Dendritic cell treated with granulocyte-macrophage colony-stimulating factor and Interleukin-4, amounts not matched to agents 40 ng/mL and 50 ng/mL, for 4 days (primary cell): Measurements from ENCODE around the gene PRICKLE4.
A peak's percentile ranks its signal among the peaks of the same experiment; 100 is the strongest.

Experiments
- H3K27ac Mint-ChIP-seq: one replicate; pipeline ENCODE4 v1.8.0; 2022; ENCODE audit warnings: mild to moderate bottlenecking, mixed read lengths
- H3K27me3 Mint-ChIP-seq: one replicate; pipeline ENCODE4 v1.8.0; 2022; ENCODE audit warnings: mild to moderate bottlenecking, mixed read lengths
- H3K36me3 Mint-ChIP-seq: one replicate; pipeline ENCODE4 v1.8.0; 2022; ENCODE audit warnings: low read depth, mixed read lengths
- H3K4me1 Mint-ChIP-seq: one replicate; pipeline ENCODE4 v1.8.0; 2022; ENCODE audit warnings: low read depth, mixed read lengths
- H3K4me3 Mint-ChIP-seq: one replicate; pipeline ENCODE4 v1.8.0; 2022; ENCODE audit warnings: mild to moderate bottlenecking, moderate library complexity, mixed read lengths
- H3K9me3 Mint-ChIP-seq: one replicate; pipeline ENCODE4 v1.8.0; 2022; ENCODE audit warnings: mixed read lengths
- intact Hi-C: fragments of 100-400 bp; cut with micrococcal nuclease; formaldehyde crosslinking; loops from one replicate; pipeline ENCODE4 v1.15.0; 2022

The PRICKLE4 gene, protein sequence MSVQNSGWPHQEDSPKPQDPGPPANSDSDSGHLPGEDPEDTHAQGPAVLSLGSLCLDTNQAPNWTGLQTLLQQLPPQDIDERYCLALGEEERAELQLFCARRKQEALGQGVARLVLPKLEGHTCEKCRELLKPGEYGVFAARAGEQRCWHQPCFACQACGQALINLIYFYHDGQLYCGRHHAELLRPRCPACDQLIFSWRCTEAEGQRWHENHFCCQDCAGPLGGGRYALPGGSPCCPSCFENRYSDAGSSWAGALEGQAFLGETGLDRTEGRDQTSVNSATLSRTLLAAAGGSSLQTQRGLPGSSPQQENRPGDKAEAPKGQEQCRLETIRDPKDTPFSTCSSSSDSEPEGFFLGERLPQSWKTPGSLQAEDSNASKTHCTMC

DNA sequence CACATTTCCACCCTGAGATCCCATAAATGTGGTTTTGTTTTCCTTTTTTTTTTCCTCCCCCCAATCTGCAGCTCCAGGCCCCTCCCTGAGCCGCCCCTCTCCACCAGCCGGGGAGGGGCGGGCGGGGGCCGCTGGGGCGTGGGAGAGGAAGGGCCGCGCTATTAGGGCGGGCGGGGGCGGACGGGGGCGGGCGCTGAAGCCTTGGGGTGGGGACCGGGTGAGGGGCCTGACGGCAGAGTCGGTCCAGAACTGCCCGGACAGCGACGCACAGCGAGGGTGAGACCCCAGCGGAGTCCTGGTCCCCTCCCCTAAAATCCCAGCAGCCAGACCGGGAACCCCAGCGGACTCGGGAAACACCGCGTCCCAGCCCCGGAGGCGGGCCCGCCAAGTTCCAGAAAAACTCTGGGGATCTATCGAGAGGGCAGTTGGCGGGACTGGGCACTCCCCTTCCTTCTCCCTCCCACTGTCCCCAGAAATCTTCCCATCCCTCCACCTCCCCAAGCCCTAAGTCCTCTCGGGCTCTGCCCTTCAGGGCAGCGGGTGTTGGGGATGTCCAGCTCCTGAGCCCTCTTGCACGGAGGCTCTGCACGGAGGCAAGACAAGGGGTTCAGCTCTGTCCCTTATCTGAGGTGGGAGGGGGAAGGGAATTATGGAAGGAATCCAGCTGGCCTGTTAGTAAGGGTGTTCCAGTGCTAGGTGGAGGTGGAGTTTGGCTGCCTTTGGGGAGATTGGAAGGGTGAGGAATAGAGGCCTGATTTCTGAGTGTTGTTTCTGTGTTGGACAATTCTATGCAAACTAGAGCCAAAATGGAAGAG lies at the start of gene PRICKLE4:
Gene PRICKLE4, plus strand, starts transcription at position 232 of the 815 bp plus-strand sequence. CDS start 2,692 bp downstream, outside the sequence.
- Mint-ChIP-seq H3K36me3 (peaks cover 28% of the 10 kb centered on the region), H3K27me3 (peaks cover 1% of the 10 kb centered on the region), H3K27ac (peak within 1 kb of the TSS; percentile 74), H3K9me3 (no peaks in the 10 kb centered on the region), H3K4me1 (peaks cover 70% of the 10 kb centered on the region), H3K4me3 (peak within 1 kb of the TSS; percentile 84)
- intact Hi-C loops = loop anchor here (1.0 to 5.0 kb wide), 2 partner anchors 162 to 264 kb away; partner anchors contain the start of gene CCND3

DNA sequence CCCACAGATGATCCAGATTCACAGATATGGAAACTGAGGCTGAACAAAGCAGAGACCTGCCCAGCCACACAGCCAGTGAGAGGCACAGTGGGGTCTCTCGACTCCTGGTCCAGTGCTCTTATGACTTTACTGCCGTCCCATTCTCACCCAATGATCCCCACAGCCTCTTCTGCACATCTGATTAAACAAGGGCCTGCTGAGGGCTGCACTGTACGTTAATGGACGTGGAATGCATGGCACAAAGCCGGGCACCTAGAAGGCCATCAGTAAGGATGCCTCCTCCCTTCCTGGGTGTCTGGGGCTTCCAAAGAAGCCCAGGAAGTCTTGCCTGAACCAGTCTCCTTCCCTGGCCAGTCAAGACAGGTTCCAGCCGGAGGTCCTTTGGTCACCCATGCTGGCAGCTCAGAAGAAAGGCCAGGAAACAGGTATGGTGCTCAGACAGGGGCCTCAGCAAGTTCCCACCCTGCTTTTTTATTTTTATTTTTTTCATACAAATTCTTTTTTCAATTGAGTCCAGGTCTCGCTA lies 49.0 kb upstream of the PRICKLE4 start:
- H3K9me3 Mint-ChIP-seq = no peaks in the 10 kb centered on the region
- peak overlapping the region; percentile 48 for H3K27ac Mint-ChIP-seq
- H3K27me3 Mint-ChIP-seq = no peaks in the 10 kb centered on the region
- H3K4me3 Mint-ChIP-seq = no peak overlapping the region
- H3K4me1 Mint-ChIP-seq = peaks cover 82% of the 10 kb centered on the region
- H3K36me3 Mint-ChIP-seq = peaks cover 41% of the 10 kb centered on the region
- intact Hi-C loops = loop anchor here (5.0 kb wide), 1 partner anchor 46 kb away; the partner anchor contains the start of gene FRS3

DNA sequence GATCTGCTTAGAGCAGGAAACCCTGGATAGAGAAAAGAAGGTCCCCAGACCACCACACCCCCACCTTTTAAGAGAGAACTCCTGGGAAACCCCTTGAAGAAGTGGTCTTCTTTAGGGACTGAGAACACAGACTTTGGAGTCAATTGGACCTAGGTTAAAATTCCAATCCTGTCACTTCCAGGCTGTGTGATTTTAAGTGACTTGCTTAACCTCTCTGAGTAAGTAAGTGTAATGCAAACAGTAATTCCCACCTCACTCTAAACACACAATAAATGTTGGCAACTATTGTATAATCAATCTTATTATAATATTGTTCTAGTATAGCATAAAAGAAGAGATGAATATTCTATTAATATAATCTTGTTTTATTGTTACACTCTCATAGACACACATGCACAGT lies 48.4 kb upstream of the PRICKLE4 start:
- H3K4me1 Mint-ChIP-seq = peaks cover 78% of the 10 kb centered on the region
- no peaks in the 10 kb centered on the region for H3K27me3 Mint-ChIP-seq
- no peak overlapping the region for H3K4me3 Mint-ChIP-seq
- peaks cover 37% of the 10 kb centered on the region for H3K36me3 Mint-ChIP-seq
- intact Hi-C loops = loop anchor here (5.0 kb wide), 1 partner anchor 45 kb away; the partner anchor contains the start of gene FRS3
- H3K9me3 Mint-ChIP-seq = no peaks in the 10 kb centered on the region
- H3K27ac Mint-ChIP-seq = no peak overlapping the region

DNA sequence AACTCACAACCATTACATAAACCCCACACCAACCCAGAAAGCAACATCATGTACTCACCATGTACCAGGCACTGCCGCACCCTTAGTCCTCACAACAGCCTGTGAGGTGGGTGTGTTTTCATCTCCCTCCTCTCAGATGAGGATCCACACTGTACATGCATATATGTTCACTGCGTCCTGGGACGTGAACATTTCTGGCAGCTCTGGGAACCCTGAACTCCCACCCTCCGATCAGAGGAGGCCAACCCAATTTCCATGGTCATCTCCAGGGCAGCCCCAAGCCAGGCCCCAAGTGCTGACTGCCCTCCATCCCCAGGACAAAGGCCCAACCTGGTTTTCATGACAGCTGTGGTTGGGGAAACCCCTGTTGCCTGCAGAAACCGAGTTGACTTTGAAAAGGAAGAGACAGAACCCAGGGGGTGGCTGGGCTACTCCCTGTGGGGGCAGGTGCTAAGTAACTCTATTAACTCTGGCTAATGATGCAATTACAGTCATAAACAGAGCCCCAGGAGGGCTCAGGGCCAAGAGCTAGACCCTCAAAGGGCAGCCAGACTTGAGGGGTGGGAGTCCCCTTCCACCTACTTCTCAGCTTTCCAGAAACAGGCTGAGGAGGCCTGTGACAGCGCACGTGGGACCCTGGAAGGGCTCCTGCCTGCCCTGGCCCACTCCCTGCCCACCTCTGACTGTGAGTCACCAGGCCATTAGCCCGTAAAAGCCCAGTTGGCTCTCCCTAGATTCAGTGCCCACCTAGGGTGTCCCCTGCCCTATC lies 47.8 kb upstream of the PRICKLE4 start:
- Mint-ChIP-seq H3K4me3 (peak overlapping the region; percentile 83), H3K27me3 (no peaks in the 10 kb centered on the region), H3K27ac (peak overlapping the region; percentile 85), H3K9me3 (no peaks in the 10 kb centered on the region), H3K36me3 (peaks cover 31% of the 10 kb centered on the region), H3K4me1 (peaks cover 71% of the 10 kb centered on the region)
- intact Hi-C loops = loop anchor here (5.0 kb wide), 1 partner anchor 45 kb away; the partner anchor contains the start of gene FRS3

DNA sequence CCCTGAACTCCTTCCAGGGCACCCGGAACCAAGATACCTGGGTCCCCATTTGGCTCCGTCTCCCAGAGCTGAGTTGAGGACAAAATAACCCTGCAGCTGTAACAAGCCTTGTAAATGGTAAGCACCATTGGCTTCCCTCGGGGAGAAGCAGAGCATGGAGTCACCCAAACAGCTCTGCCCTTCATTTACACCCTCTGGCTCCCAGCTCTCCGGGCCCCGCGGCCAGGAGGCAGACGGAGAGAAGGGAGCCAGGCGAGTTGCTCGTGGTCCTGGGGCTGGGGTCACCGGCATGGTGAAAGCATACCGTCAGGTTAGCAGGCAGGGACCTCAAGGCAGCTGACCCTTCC lies 47.2 kb upstream of the PRICKLE4 start:
- no peaks in the 10 kb centered on the region for H3K27me3 Mint-ChIP-seq
- intact Hi-C loops = loop anchor here (5.0 kb wide), 1 partner anchor 44 kb away; the partner anchor contains the start of gene FRS3
- peaks cover 26% of the 10 kb centered on the region for H3K36me3 Mint-ChIP-seq
- H3K4me1 Mint-ChIP-seq = peaks cover 66% of the 10 kb centered on the region
- peak overlapping the region; percentile 83 for H3K4me3 Mint-ChIP-seq
- H3K9me3 Mint-ChIP-seq = no peaks in the 10 kb centered on the region
- peak overlapping the region; percentile 85 for H3K27ac Mint-ChIP-seq

DNA sequence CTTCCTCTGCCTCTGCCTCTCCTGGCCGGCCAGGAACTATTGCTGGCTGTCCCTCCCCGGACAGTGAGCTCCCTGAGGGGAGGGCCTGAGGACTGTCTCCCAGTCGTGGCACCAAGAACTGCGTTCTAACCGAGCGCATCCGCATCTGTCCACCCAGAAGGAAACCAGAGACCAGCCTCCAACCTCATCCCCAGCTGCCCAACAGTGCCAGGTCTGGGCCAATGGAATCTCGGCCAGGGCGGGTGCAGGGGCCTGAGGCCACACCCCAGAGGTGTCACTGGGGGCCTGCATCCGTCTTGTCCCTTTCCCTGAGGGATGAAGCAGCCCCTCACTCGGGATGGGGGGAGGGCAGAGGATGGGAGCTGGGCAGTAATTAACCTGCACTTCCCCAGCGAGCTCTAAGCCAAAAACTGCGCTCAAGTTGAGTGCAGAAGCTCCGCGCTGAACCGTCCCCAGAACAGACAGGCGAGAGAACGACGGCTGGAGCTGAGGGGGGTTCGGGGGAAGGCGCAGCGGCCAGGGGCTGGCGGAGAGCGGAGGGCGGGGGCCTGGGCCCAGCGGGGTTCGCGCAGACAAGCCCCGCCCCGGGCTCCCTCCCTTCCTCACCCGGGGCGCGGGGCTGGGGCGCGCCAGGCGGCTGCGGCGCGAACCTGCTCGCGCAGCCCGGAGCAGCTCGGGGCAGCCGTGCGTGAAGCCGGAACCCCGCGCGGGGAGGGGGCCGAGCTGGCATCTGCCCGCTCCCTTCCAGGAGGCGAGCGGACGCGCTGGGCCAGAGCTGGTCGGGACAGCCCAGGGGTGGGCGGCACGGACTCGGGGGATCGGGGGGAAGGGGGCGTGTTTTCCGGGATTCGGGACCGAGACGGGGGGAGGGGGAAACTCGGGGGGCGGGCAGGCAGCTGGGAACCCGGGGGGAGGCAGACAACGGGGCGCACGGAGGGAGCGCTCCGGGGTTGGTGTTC lies 46.6 kb upstream of the PRICKLE4 start:
- Mint-ChIP-seq H3K36me3 (peaks cover 20% of the 10 kb centered on the region), H3K9me3 (no peaks in the 10 kb centered on the region), H3K4me1 (peaks cover 59% of the 10 kb centered on the region), H3K27me3 (no peaks in the 10 kb centered on the region), H3K4me3 (peak overlapping the region; percentile 83), H3K27ac (peak overlapping the region; percentile 85)
- intact Hi-C loops = loop anchor here (1.0 to 5.0 kb wide), 4 partner anchors 11 to 53 kb away; partner anchors contain the start of genes FRS3 and TOMM6

DNA sequence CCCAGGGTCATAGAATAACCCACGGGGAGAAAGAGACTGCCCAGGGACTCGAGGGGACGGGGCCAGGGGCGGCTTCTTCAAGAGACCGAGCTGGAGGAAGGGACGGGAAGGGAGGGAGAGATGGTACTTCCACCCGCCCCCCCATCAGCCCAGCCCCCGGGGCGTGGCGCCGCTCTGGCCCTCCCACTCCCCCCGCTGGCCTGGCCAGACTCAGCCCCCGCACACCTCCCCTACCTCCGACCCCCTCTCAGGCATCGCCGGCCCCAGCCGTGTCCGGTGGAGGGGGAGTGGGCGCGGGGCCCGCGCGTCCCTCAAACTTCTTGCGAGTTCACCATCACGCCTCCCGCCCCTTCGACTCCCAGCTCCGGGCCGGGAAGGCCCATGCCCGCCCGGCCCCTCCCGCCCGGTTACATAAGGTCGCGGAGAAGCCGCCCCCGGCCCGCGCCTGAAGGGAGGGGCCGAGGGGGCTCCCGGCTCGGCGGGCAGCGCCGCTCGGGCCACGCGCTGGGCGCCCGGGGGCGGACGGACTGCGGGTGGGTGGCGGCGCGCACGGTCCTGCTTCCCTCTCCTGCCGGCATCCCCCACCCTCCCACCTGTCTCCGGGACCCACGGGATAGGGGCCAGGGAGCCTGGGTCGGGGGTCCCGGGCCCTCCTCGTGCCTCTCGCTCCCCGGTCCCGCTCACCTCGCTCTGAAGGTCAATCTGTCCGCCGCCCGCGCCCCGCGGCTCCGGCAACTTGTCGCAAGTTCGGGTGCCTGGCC lies 45.7 kb upstream of the PRICKLE4 start:
- Mint-ChIP-seq H3K9me3 (no peaks in the 10 kb centered on the region), H3K4me1 (peaks cover 51% of the 10 kb centered on the region), H3K36me3 (peaks cover 11% of the 10 kb centered on the region), H3K27me3 (no peaks in the 10 kb centered on the region), H3K4me3 (peak overlapping the region; percentile 83), H3K27ac (peak overlapping the region; percentile 85)
- intact Hi-C loops = loop anchor here (1.0 to 5.0 kb wide), 4 partner anchors 12 to 52 kb away; partner anchors contain the start of genes FRS3 and TOMM6

DNA sequence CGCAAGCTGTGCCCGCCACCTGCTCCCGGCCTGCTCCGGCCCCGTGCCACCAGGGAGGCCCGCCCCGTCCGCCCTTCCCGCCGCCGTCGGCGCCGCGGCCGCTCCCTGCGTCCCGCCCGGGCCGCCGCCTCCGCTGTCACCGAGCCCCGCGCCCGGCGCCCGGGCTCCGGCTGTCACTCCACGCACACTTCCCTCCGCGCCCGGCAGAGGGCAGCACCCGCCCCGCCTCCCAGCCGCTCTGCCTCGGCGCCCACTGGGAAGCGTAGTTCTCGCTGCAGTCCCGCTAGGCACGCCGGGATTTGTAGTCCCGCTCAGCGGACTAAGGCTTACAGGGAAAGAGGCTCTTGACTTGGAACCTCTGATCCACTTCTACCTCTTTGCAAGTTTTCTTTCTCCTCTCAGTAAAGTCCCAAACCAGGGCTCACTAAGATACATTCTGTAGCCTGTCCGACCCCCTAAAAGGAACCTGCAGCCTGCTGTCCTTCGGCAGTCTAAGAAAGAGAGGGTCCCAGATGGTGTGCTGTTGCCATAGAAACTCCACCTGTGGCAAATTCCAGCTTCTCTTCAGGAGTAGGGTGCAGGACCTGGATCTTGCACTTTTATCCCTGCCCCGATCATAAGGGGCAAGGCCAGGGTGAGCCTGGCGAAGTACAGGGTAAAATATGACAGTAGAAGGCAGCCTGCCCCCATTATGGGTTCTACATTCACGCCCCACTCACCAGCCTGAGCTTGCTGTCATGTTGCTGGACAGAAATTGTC lies 45.0 kb upstream of the PRICKLE4 start, which contains the start of gene TFEB:
Gene TFEB, minus strand, starts transcription at position 182 of the 759 bp plus-strand sequence. CDS start 44,395 bp downstream, outside the sequence.
- Mint-ChIP-seq H3K9me3 (no peaks in the 10 kb centered on the region), H3K27ac (peak within 1 kb of the TSS; percentile 85), H3K36me3 (peaks cover 6% of the 10 kb centered on the region), H3K4me1 (peaks cover 43% of the 10 kb centered on the region), H3K27me3 (no peaks in the 10 kb centered on the region), H3K4me3 (peak within 1 kb of the TSS; percentile 83)
- intact Hi-C loops = loop anchor here (2.0 kb wide), 1 partner anchor 51 kb away; the partner anchor contains the start of gene TOMM6

DNA sequence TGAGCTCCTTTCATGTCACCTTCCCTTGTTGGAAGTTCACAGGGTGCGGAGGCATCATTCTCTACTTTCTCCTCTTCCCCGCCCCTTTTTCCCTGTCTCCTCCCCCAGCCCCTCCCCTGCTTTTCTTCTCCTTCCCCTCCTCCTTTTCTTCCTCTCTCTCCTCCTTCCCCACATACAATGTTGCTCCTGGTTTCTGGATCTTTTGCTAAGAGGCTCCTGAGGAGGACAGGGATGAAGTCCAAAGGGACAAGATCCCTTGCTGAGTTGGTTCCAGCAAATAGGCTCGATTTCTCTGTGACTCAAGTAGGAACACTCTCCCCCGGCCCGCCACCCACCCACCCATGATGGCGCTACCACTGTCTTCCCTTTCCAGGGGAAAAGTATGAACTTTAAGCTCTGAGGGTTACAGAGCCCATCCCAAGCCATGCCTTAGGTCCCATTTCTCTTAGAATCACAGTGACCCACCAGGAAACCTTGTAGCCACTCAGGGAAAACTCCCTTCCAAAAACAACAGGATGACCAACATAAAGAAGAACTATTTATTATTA lies 44.3 kb upstream of the PRICKLE4 start:
- Mint-ChIP-seq H3K4me3 (no peak overlapping the region), H3K9me3 (no peaks in the 10 kb centered on the region), H3K27ac (no peak overlapping the region), H3K27me3 (no peaks in the 10 kb centered on the region), H3K4me1 (peaks cover 36% of the 10 kb centered on the region), H3K36me3 (peaks cover 6% of the 10 kb centered on the region)
- intact Hi-C loops = no loop called here

DNA sequence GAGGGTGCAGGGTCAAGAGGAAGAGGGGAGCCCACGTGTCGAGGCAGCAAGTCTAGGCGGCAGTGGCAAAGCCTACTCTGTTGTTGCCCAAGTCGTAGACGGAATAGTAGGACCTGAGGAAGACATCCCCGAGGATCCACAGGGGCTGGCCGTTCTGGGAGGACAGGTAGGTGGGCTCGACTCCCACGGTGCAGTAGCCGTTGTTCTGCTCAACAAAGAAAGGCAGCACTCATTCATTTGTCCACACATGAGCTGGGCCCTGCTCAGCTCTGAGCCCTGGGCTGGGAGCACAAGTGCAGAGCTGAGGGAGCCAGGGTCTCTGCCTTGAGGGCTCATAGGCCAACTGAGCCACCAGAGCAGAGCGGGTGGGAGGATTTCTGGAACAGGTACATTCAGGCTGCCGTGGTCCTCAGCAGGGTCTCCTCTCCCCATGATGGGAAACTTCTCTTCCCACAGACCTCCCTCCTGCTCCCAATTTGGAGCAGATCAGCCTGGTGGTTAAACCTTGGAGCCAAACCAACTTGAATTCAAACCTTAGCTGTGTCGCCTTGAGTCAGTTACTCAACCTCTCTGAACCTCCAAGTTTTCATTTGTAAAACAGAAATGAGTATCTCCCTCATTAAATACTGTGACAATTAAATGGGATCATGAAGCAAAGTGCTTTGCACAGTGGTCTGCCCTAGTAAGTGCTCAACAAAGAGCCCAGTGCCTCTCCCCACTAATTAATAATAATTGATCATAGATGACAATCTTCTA lies 43.6 kb upstream of the PRICKLE4 start:
- peaks cover 36% of the 10 kb centered on the region for H3K4me1 Mint-ChIP-seq
- no peak overlapping the region for H3K4me3 Mint-ChIP-seq
- no peak overlapping the region for H3K27ac Mint-ChIP-seq
- intact Hi-C loops = no loop called here
- H3K36me3 Mint-ChIP-seq = peaks cover 6% of the 10 kb centered on the region
- no peaks in the 10 kb centered on the region for H3K9me3 Mint-ChIP-seq
- no peaks in the 10 kb centered on the region for H3K27me3 Mint-ChIP-seq
